Activated B cell treated with CpG ODN at 0.5 μM for 24 hours (primary cell): ENCODE data around the gene MGMT. TPM values are rescaled to one million over a fixed set of nuclear protein-coding genes. Genes with fewer than 3 reads are reported as not detected.

Experiments
- ATAC-seq: fragments of 200-7000 bp; cut with Tn5 transposase; one replicate; pipeline ENCODE4 v1.10.0; 2021; ENCODE audit warnings: low read depth, mild to moderate bottlenecking, moderate library complexity
- CTCF ChIA-PET: fragments of 350-600 bp; sonication (Branson Sonifier 250); formaldehyde crosslinking; loops from one replicate; lab custom pipeline; 2021; ENCODE audit warnings: antibody characterized with exemption; lab: Charles Lee
- POLR2A ChIA-PET: fragments of 350-600 bp; sonication (Branson Sonifier 250); formaldehyde crosslinking; loops from one replicate; lab custom pipeline; 2021; ENCODE audit warnings: antibody characterized with exemption; lab: Charles Lee
- DNase-seq: peaks from one replicate; pipeline ENCODE4 v3.0.0; 2022
- H3K27ac Mint-ChIP-seq: one replicate; pipeline ENCODE4 v1.8.0; 2020; ENCODE audit warnings: mixed read lengths
- H3K27me3 Mint-ChIP-seq: one replicate; pipeline ENCODE4 v1.8.0; 2021; ENCODE audit warnings: mixed read lengths
- H3K36me3 Mint-ChIP-seq: one replicate; pipeline ENCODE4 v1.8.0; 2021; ENCODE audit warnings: low read depth, mixed read lengths
- H3K4me1 Mint-ChIP-seq: one replicate; pipeline ENCODE4 v1.8.0; 2021; ENCODE audit warnings: mixed read lengths
- H3K4me3 Mint-ChIP-seq: one replicate; pipeline ENCODE4 v1.8.0; 2020; ENCODE audit warnings: mild to moderate bottlenecking, mixed read lengths
- H3K9me3 Mint-ChIP-seq: one replicate; pipeline ENCODE4 v1.8.0; 2020; ENCODE audit warnings: mixed read lengths
- CTCF ChIP-seq: fragments of 200-600 bp; IDR thresholded peaks from one replicate; pipeline ENCODE4 v1.8.0; 2022; ENCODE audit warnings: antibody characterized with exemption, mild to moderate bottlenecking
- intact Hi-C: fragments of 100-400 bp; cut with micrococcal nuclease; formaldehyde crosslinking; loops from one replicate; pipeline ENCODE4 v1.15.1; 2024
- total RNA-seq: library from RNA; stranded (reverse); gene quantifications from 2 replicates; pipeline ENCODE4 v1.2.3, GENCODE V29; 2022

The MGMT gene
- total RNA-seq, 1 donor from 2014 or later = 25.8 TPM

GRCh38 chr10:129642427-129642826 lies 175.4 kb downstream of the MGMT start:
- POLR2A ChIA-PET = no interaction called here
- ATAC-seq = no peak
- Mint-ChIP-seq H3K9me3 (no peaks in the 10 kb centered on the region), H3K36me3 (peaks cover 8% of the 10 kb centered on the region), H3K27ac (no peak overlapping the region), H3K4me3 (no peak overlapping the region), H3K27me3 (no peaks in the 10 kb centered on the region), H3K4me1 (peaks cover 2% of the 10 kb centered on the region)
- TF ChIP-seq CTCF = no peak
- DNase-seq = no peak
- CTCF ChIA-PET = no interaction called here
- intact Hi-C loops = no loop called here

GRCh38 chr10:129643266-129643665 lies 176.2 kb downstream of the MGMT start:
- intact Hi-C loops = no loop called here
- Mint-ChIP-seq H3K4me1 (peaks cover 2% of the 10 kb centered on the region), H3K36me3 (peaks cover 8% of the 10 kb centered on the region), H3K27ac (no peak overlapping the region), H3K4me3 (no peak overlapping the region), H3K9me3 (no peaks in the 10 kb centered on the region), H3K27me3 (no peaks in the 10 kb centered on the region)
- ChIA-PET POLR2A (no interaction called here), CTCF (no interaction called here)
- no peak for DNase-seq
- no peak for TF ChIP-seq CTCF
- ATAC-seq = no peak

GRCh38 chr10:129645487-129645886 lies 178.4 kb downstream of the MGMT start:
- DNase-seq (no peak), ATAC-seq (no peak)
- POLR2A ChIA-PET = no interaction called here
- TF ChIP-seq CTCF = no peak
- Mint-ChIP-seq H3K27ac (no peak overlapping the region), H3K36me3 (peaks cover 13% of the 10 kb centered on the region), H3K9me3 (no peaks in the 10 kb centered on the region), H3K4me1 (peaks cover 2% of the 10 kb centered on the region), H3K4me3 (no peak overlapping the region), H3K27me3 (no peaks in the 10 kb centered on the region)
- CTCF ChIA-PET = no interaction called here
- intact Hi-C loops = no loop called here

- ChIA-PET POLR2A (no interaction called here), CTCF (no interaction called here)
- Mint-ChIP-seq H3K36me3 (peaks cover 15% of the 10 kb centered on the region), H3K4me1 (peaks cover 2% of the 10 kb centered on the region), H3K4me3 (no peak overlapping the region), H3K27me3 (no peaks in the 10 kb centered on the region), H3K27ac (no peak overlapping the region), H3K9me3 (no peaks in the 10 kb centered on the region)
- intact Hi-C loops = no loop called here
- TF ChIP-seq CTCF = no peak
- ATAC-seq = no peak
- DNase-seq = no peak
Observed at GRCh38 chr10:129646973-129647372, 179.9 kb downstream of the MGMT start.

GRCh38 chr10:129647590-129647989 lies 180.5 kb downstream of the MGMT start:
- POLR2A ChIA-PET = no interaction called here
- no peak overlapping the region for H3K27ac Mint-ChIP-seq
- H3K36me3 Mint-ChIP-seq = peaks cover 15% of the 10 kb centered on the region
- no peak for TF ChIP-seq CTCF
- H3K4me1 Mint-ChIP-seq = peaks cover 2% of the 10 kb centered on the region
- H3K4me3 Mint-ChIP-seq = no peak overlapping the region
- no peaks in the 10 kb centered on the region for H3K9me3 Mint-ChIP-seq
- no peak for ATAC-seq
- CTCF ChIA-PET = no interaction called here
- DNase-seq = no peak
- intact Hi-C loops = no loop called here
- no peaks in the 10 kb centered on the region for H3K27me3 Mint-ChIP-seq
